Keratinocyte (primary cell): ENCODE data around the gene CACNA1C. TPM values are rescaled to one million over a fixed set of nuclear protein-coding genes. Genes with fewer than 3 reads are reported as not detected.

Source experiments
- DNase-seq: peaks from one replicate; pipeline ENCODE4 v3.0.0-alpha.2; 2011; ENCODE audit warnings: low read depth, missing footprints, low spot score
- FAIRE-seq: peaks from 2 replicates; lab custom pipeline; 2011; peaks lifted over from hg19 to GRCh38; lab: Jason Lieb, UNC
- H2AFZ ChIP-seq: 2 replicates; pipeline ENCODE4 v1.6.0; 2012; ENCODE audit warnings: low read length, control low read depth, inconsistent platforms; ENCODE audit not compliant: control insufficient read depth
- H3K27ac ChIP-seq: 2 replicates; pipeline ENCODE4 v1.5.1; 2011; ENCODE audit warnings: low read length; ENCODE audit not compliant: control insufficient read depth, insufficient read depth
- H3K27me3 ChIP-seq: 3 replicates; pipeline ENCODE4 v1.6.0; 2011; ENCODE audit warnings: low read length; ENCODE audit not compliant: control insufficient read depth, insufficient read depth; ENCODE audit errors: extremely low read depth
- H3K36me3 ChIP-seq, 2 experiments: 2 replicates in 1 of 2; 3 replicates in 1 of 2; pipeline ENCODE4 v1.5.1; 2011; ENCODE audit warnings: low read length in 2 of 2, mild to moderate bottlenecking in 1 of 2; ENCODE audit not compliant: control insufficient read depth in 2 of 2, insufficient read depth in 2 of 2; ENCODE audit errors: extremely low read depth in 1 of 2
- H3K4me1 ChIP-seq: 3 replicates; pipeline ENCODE4 v1.5.1; 2011; ENCODE audit warnings: low read length; ENCODE audit not compliant: control insufficient read depth, insufficient read depth; ENCODE audit errors: extremely low read depth
- H3K4me2 ChIP-seq: 3 replicates; pipeline ENCODE4 v1.6.0; 2011; ENCODE audit warnings: low read depth, low read length; ENCODE audit not compliant: control insufficient read depth, insufficient read depth; ENCODE audit errors: extremely low read depth
- H3K4me3 ChIP-seq, 3 experiments: fragments of 200-600 bp in 1 of 3; sonication (generic) in 1 of 3; 2 replicates in 2 of 3; 3 replicates in 1 of 3; pipeline ENCODE4 v1.5.1; 2011 to 2016; ENCODE audit warnings: low read length in 3 of 3, mild to moderate bottlenecking in 3 of 3, control low read depth in 2 of 3, inconsistent platforms in 1 of 3, low read depth in 1 of 3, mixed read lengths in 1 of 3, mixed run types in 1 of 3, moderate library complexity in 1 of 3; ENCODE audit not compliant: control insufficient read depth in 2 of 3, insufficient read depth in 2 of 3; ENCODE audit errors: extremely low read depth in 1 of 3
- H3K79me2 ChIP-seq: 2 replicates; pipeline ENCODE4 v1.6.0; 2012; ENCODE audit warnings: low read length; ENCODE audit not compliant: control insufficient read depth, insufficient read depth
- H3K9ac ChIP-seq: 3 replicates; pipeline ENCODE4 v1.6.0; 2011; ENCODE audit warnings: low read length; ENCODE audit not compliant: control insufficient read depth, insufficient read depth; ENCODE audit errors: extremely low read depth
- H3K9me1 ChIP-seq: 3 replicates; pipeline ENCODE4 v1.6.0; 2011; ENCODE audit warnings: low read length; ENCODE audit not compliant: control insufficient read depth, insufficient read depth; ENCODE audit errors: extremely low read depth
- H3K9me3 ChIP-seq: 2 replicates; pipeline ENCODE4 v1.5.1; 2012; ENCODE audit warnings: low read depth, low read length; ENCODE audit not compliant: control insufficient read depth
- H4K20me1 ChIP-seq: 3 replicates; pipeline ENCODE4 v1.6.0; 2011; ENCODE audit warnings: low read length; ENCODE audit not compliant: control insufficient read depth, insufficient read depth; ENCODE audit errors: extremely low read depth
- EZH2 ChIP-seq: IDR thresholded peaks from one replicate; pipeline ENCODE4 v1.6.1; 2012; ENCODE audit warnings: inconsistent platforms, mild to moderate bottlenecking, low read length, moderate library complexity
- dilution Hi-C: fragments of 300-500 bp; cut with MboI; formaldehyde crosslinking; loops from one replicate; pipeline ENCODE4 v1.7.0; 2020; ENCODE audit warnings: low sequenced_read_pairs; ENCODE audit not compliant: extremely low pct_ligation_motif_present
- polyA plus RNA-seq, 5 experiments: library from polyadenylated mRNA; depleted of rRNA in 3 of 5; stranded (reverse) in 3 of 5; stranded (forward) in 1 of 5; unstranded in 1 of 5; fragments of >200 nt; gene quantifications; 1 replicate in 1 of 5; 2 replicates in 3 of 5; 3 replicates in 1 of 5; pipeline versions ENCODE4 v1.2.1 to v1.2.3, GENCODE V29; 2011 to 2012; ENCODE audit warnings: missing spikeins in 2 of 5, low read depth in 1 of 5, low replicate concordance in 1 of 5
- TF ChIP-seq, protein P1 (sequence below), 3 experiments: IDR thresholded peaks in 1 of 3; conservative IDR thresholded peaks in 1 of 3; optimal IDR thresholded peaks in 1 of 3; 2 replicates in 2 of 3; 3 replicates in 1 of 3; pipeline versions ENCODE3 to v1.5.1; 2011; ENCODE audit warnings: low read length in 3 of 3, mild to moderate bottlenecking in 3 of 3, moderate library complexity in 2 of 3, control low read depth in 1 of 3, inconsistent platforms in 1 of 3; ENCODE audit not compliant: insufficient read depth in 2 of 3; ENCODE audit errors: extremely low read depth in 1 of 3

The CACNA1C gene
- polyA plus RNA-seq, 1 donor (not counting 4 experiments of a cell fraction or from before 2014, with no cell fraction given) = not detected

DNA sequence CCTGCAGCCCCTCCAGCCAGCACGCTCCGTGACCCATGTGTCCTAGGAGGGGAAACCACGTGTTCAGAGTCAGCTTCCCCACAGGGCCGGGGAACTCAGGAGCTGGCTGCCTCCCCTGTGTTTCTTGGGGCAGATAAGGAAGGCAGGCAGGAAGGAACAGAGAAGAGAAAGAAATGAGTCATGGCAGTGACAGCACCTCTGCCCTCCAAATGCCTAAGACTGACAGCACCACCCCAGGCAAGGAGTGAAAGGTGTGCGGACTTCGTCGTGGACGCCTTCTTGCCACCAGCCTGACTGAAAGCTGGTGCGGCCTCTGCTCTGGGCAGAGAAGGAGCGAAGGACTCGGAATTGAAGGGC, 575.0 kb downstream of the CACNA1C start:
- DNase-seq (no peak), FAIRE-seq (no peak)
- Histone ChIP-seq H3K4me3 (no peak overlapping the region), H3K79me2 (no peaks in the 10 kb centered on the region), H3K9ac (no peak overlapping the region), H4K20me1 (no peaks in the 10 kb centered on the region), H3K9me3 (no peaks in the 10 kb centered on the region), H3K27ac (no peak overlapping the region), H3K9me1 (no peaks in the 10 kb centered on the region), H3K27me3 (peaks cover 17% of the 10 kb centered on the region), H3K4me1 (no peaks in the 10 kb centered on the region), H3K4me2 (no peak overlapping the region), H2AFZ (no peak overlapping the region), H3K36me3 (no peaks in the 10 kb centered on the region)
- no peak for TF ChIP-seq EZH2
- TF ChIP-seq, protein P1, sequence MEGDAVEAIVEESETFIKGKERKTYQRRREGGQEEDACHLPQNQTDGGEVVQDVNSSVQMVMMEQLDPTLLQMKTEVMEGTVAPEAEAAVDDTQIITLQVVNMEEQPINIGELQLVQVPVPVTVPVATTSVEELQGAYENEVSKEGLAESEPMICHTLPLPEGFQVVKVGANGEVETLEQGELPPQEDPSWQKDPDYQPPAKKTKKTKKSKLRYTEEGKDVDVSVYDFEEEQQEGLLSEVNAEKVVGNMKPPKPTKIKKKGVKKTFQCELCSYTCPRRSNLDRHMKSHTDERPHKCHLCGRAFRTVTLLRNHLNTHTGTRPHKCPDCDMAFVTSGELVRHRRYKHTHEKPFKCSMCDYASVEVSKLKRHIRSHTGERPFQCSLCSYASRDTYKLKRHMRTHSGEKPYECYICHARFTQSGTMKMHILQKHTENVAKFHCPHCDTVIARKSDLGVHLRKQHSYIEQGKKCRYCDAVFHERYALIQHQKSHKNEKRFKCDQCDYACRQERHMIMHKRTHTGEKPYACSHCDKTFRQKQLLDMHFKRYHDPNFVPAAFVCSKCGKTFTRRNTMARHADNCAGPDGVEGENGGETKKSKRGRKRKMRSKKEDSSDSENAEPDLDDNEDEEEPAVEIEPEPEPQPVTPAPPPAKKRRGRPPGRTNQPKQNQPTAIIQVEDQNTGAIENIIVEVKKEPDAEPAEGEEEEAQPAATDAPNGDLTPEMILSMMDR (optimal IDR thresholded peaks at IDR 0.05 in 1 of 3, IDR thresholded peaks at IDR 0.05 in 1 of 3, conservative IDR thresholded peaks at IDR 0.05 in 1 of 3; ENCODE audit: extremely low read depth in 1 of 3, insufficient read depth in 2 of 3, low read length in 3 of 3) = no peak
- dilution Hi-C loops = no loop called here

DNA sequence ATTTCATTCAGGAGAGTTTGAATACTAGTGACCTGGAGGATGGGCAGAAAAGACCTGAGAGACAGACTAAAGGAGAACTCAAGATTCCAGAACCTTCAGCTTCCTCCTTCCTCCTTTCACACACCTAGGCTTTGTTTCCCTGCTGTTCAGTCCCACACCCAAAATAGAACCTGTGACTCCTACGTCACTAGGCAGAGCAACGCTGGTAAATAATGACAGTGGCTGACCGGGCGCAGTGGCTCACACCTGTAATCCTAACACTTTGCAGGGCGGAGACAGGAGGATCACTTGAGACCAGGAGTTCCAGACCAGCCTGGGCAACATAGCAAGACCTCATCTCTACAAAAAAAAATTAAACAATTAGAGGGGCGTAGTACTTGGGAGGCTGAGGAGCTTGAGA, 575.6 kb downstream of the CACNA1C start:
- DNase-seq = no peak
- H3K79me2 ChIP-seq = no peaks in the 10 kb centered on the region
- TF ChIP-seq EZH2 = no peak
- TF ChIP-seq, protein P1 (optimal IDR thresholded peaks at IDR 0.05 in 1 of 3, IDR thresholded peaks at IDR 0.05 in 1 of 3, conservative IDR thresholded peaks at IDR 0.05 in 1 of 3; ENCODE audit: extremely low read depth in 1 of 3, insufficient read depth in 2 of 3, low read length in 3 of 3) = no peak
- dilution Hi-C loops = no loop called here
- no peak overlapping the region for H2AFZ ChIP-seq
- no peaks in the 10 kb centered on the region for H3K9me1 ChIP-seq
- H3K9ac ChIP-seq = no peak overlapping the region
- no peak overlapping the region for H3K27ac ChIP-seq
- H3K4me3 ChIP-seq = no peak overlapping the region
- peaks cover 17% of the 10 kb centered on the region for H3K27me3 ChIP-seq
- no peak for FAIRE-seq
- no peaks in the 10 kb centered on the region for H3K36me3 ChIP-seq
- no peak overlapping the region for H3K4me2 ChIP-seq
- H4K20me1 ChIP-seq = no peaks in the 10 kb centered on the region
- no peaks in the 10 kb centered on the region for H3K9me3 ChIP-seq
- no peaks in the 10 kb centered on the region for H3K4me1 ChIP-seq
